Pancreas (tissue), 10 donors: ENCODE data around the gene AQP12A. TPM values are rescaled to one million over a fixed set of nuclear protein-coding genes. Genes with fewer than 3 reads are reported as not detected.

Source experiments
- ATAC-seq, 4 donors: fragments of 200-7000 bp; cut with Tn5 transposase; one replicate each; pipeline versions ENCODE4 v1.8.0 to v1.9.1; 2020; ENCODE audit warnings: mild to moderate bottlenecking in 4 of 4, moderate library complexity in 4 of 4
- DNase-seq, 6 donors: peaks; one replicate each; pipeline ENCODE4 v3.0.0-alpha.2; 2020
- FAIRE-seq: peaks from 2 replicates; lab custom pipeline; 2012; peaks lifted over from hg19 to GRCh38; lab: Jason Lieb, UNC
- H3K27ac ChIP-seq, 4 donors: fragments of 200-600 bp; sonication (generic); 1 replicate in 3 of 4; 2 replicates in 1 of 4; pipeline versions ENCODE4 v1.5.0 to v1.8.0; 2020
- H3K27me3 ChIP-seq, 4 donors: fragments of 200-600 bp; one replicate each; pipeline ENCODE4 v1.8.0; 2021
- H3K36me3 ChIP-seq, 3 donors: fragments of 200-600 bp; sonication (generic) in 1 of 3; one replicate each; pipeline versions ENCODE4 v1.5.0 to v1.8.0; 2020 to 2021
- H3K4me1 ChIP-seq, 3 donors: fragments of 200-600 bp; one replicate each; pipeline ENCODE4 v1.8.0; 2021
- H3K4me3 ChIP-seq, 4 donors: fragments of 200-600 bp; sonication (generic) in 2 of 4; one replicate each; pipeline versions ENCODE4 v1.5.0 to v1.8.0; 2020 to 2021
- H3K9me3 ChIP-seq, 4 donors: fragments of 200-600 bp; one replicate each; pipeline ENCODE4 v1.8.0; 2021
- CTCF ChIP-seq, 4 donors: fragments of 200-600 bp; sonication (generic) in 3 of 4; IDR thresholded peaks; one replicate each; pipeline versions ENCODE4 v1.5.0 to v1.8.0; 2021; ENCODE audit warnings: antibody characterized with exemption in 4 of 4
- WGBS, 2 donors: extraction: QIAGEN DNeasy Blood & Tissue Kit; methylation state at CpG; one replicate each; pipeline ENCODE4 v1.1.7; 2013; 5-methylcytosine and 5-hydroxymethylcytosine counted together
- intact Hi-C, 3 donors: fragments of 100-400 bp; cut with DNase I; formaldehyde crosslinking; loops; one replicate each; pipeline versions ENCODE4 v1.11.1 to v1.14.2; 2022
- polyA plus RNA-seq, 2 donors: library from polyadenylated mRNA; stranded (reverse); fragments of 200-250 nt; gene quantifications; one replicate each; pipeline ENCODE4 v1.2.3, GENCODE V29; 2013
- total RNA-seq, 6 donors: library from RNA; stranded (reverse); fragmentation: NEBNext Ultra II Directional in 4 of 6; extraction: Animal tissue kit (Norgen Biotek cat#: 25700) in 4 of 6; gene quantifications; one replicate each; pipeline versions ENCODE4 v1.2.1 to v1.2.4, GENCODE V29; 2021 to 2023
- donor health status: healthy with polysubstance abuse.
- donor health status: DM: no; HTN: no; CAD: no; lungs with moderate emphysema.
- donor health status: DM: no; HTN: no; CAD: no.
- donor health status: control.
- donor health status: control.
- donor health status: Bipolar disorder and iron deficiency.
- donor health status: DM: yes; HTN: yes; CAD: no.
- donor health status: DM: no; HTN: no; CAD: no.
- donor health status: DM: no; HTN: no; CAD: no.
- donor health status: DM: yes; HTN: yes; CAD: no.

Gene AQP12A
- total and polyA plus RNA-seq, 8 donors: 46.6 to 744 (median 122) TPM

- no peak overlapping the region for H3K4me3 ChIP-seq
- H3K27me3 ChIP-seq: no peaks in the 10 kb centered on the region
- H3K4me1 ChIP-seq: no peaks in the 10 kb centered on the region
- intact Hi-C loops: no loop called here
- no peak overlapping the region for H3K27ac ChIP-seq
- TF ChIP-seq CTCF (IDR thresholded peaks at IDR 0.05): no peak
- DNase-seq (peak in 2 of 6 donors; percentile 29 to 59), FAIRE-seq (no peak), ATAC-seq (no peak)
- no peaks in the 10 kb centered on the region for H3K9me3 ChIP-seq
- H3K36me3 ChIP-seq: no peaks in the 10 kb centered on the region
- WGBS, 2 donors: 92 to 93% methylated on average over 27 to 31 of the region's 31 CpGs
Measured at GRCh38 chr2:240717681-240718581, 26.3 kb downstream of the AQP12A start.

- Histone ChIP-seq H3K27ac (no peak overlapping the region), H3K4me1 (no peaks in the 10 kb centered on the region), H3K9me3 (no peaks in the 10 kb centered on the region), H3K36me3 (no peaks in the 10 kb centered on the region), H3K27me3 (no peaks in the 10 kb centered on the region), H3K4me3 (no peak overlapping the region)
- FAIRE-seq: no peak
- DNase-seq: peak in 2 of 6 donors; percentile 25 to 69
- ATAC-seq: no peak
- TF ChIP-seq CTCF (IDR thresholded peaks at IDR 0.05): no peak
- WGBS, 2 donors: 92 to 93% methylated on average over 25 of the region's 25 CpGs
- intact Hi-C loops: no loop called here
Measured at GRCh38 chr2:240718896-240719490, 27.3 kb downstream of the AQP12A start.

- no peak for TF ChIP-seq CTCF (IDR thresholded peaks at IDR 0.05)
- no peaks in the 10 kb centered on the region for H3K9me3 ChIP-seq
- FAIRE-seq (no peak), ATAC-seq (no peak), DNase-seq (peak in 2 of 6 donors; percentile 16 to 73)
- no peak overlapping the region for H3K27ac ChIP-seq
- no peak overlapping the region for H3K4me3 ChIP-seq
- intact Hi-C loops: no loop called here
- 85 to 89% methylated on average over 25 of the region's 25 CpGs for WGBS, 2 donors
- no peaks in the 10 kb centered on the region for H3K27me3 ChIP-seq
- no peaks in the 10 kb centered on the region for H3K36me3 ChIP-seq
- H3K4me1 ChIP-seq: no peaks in the 10 kb centered on the region
Measured at GRCh38 chr2:240719676-240720545, 28.2 kb downstream of the AQP12A start.

- no peaks in the 10 kb centered on the region for H3K9me3 ChIP-seq
- 87 to 91% methylated on average over 25 of the region's 25 CpGs for WGBS, 2 donors
- intact Hi-C loops: no loop called here
- H3K36me3 ChIP-seq: no peaks in the 10 kb centered on the region
- H3K27me3 ChIP-seq: no peaks in the 10 kb centered on the region
- ATAC-seq (no peak), FAIRE-seq (no peak), DNase-seq (peak in 2 of 6 donors; percentile 26 to 66)
- H3K27ac ChIP-seq: no peak overlapping the region
- TF ChIP-seq CTCF (IDR thresholded peaks at IDR 0.05): no peak
- no peaks in the 10 kb centered on the region for H3K4me1 ChIP-seq
- H3K4me3 ChIP-seq: no peak overlapping the region
Measured at GRCh38 chr2:240720686-240721595, 29.3 kb downstream of the AQP12A start.
